Brain microvascular endothelial cell (primary cell): Measurements from ENCODE around the gene EXOSC10.

Experiments
- DNase-seq: peaks from one replicate; pipeline ENCODE4 v3.0.0-alpha.2; 2020
- H3K27ac ChIP-seq: fragments of 250-450 bp; sonication (Bioruptor Pico); 2 replicates; pipeline ENCODE4 v1.5.1; 2020; ENCODE audit warnings: mild to moderate bottlenecking, moderate library complexity
- H3K27me3 ChIP-seq: fragments of 250-450 bp; sonication (Bioruptor Pico); replicated peaks from 2 replicates; pipeline ENCODE4 v1.5.1; 2020; ENCODE audit warnings: mild to moderate bottlenecking
- H3K36me3 ChIP-seq: fragments of 250-450 bp; sonication (Bioruptor Pico); replicated peaks from 2 replicates; pipeline ENCODE4 v1.5.1; 2020; ENCODE audit warnings: mild to moderate bottlenecking
- H3K4me3 ChIP-seq: 2 replicates; pipeline ENCODE4 v1.5.1; 2011; ENCODE audit warnings: low read depth, mild to moderate bottlenecking, control low read depth, low read length, moderate library complexity
- in situ Hi-C: cut with HindIII; loops from 2 replicates; pipeline ENCODE4 v1.10.0; 2017; ENCODE audit warnings: low sequenced_read_pairs, low pct_ligation_motif_present
- TF ChIP-seq, protein P1 (sequence below): IDR thresholded peaks from 2 replicates; pipeline ENCODE4 v1.5.1; 2011; ENCODE audit warnings: low read depth, mild to moderate bottlenecking, moderate library complexity, low read length, control low read depth, inconsistent platforms; ENCODE audit errors: missing control alignments

Gene EXOSC10

GRCh38 chr1:11057477-11057876 is 42.2 kb downstream of the EXOSC10 start:
- no peak overlapping the region for H3K4me3 ChIP-seq
- no peaks in the 10 kb centered on the region for H3K27me3 ChIP-seq
- DNase-seq: no peak
- H3K27ac ChIP-seq: no peak overlapping the region
- TF ChIP-seq, protein P1, sequence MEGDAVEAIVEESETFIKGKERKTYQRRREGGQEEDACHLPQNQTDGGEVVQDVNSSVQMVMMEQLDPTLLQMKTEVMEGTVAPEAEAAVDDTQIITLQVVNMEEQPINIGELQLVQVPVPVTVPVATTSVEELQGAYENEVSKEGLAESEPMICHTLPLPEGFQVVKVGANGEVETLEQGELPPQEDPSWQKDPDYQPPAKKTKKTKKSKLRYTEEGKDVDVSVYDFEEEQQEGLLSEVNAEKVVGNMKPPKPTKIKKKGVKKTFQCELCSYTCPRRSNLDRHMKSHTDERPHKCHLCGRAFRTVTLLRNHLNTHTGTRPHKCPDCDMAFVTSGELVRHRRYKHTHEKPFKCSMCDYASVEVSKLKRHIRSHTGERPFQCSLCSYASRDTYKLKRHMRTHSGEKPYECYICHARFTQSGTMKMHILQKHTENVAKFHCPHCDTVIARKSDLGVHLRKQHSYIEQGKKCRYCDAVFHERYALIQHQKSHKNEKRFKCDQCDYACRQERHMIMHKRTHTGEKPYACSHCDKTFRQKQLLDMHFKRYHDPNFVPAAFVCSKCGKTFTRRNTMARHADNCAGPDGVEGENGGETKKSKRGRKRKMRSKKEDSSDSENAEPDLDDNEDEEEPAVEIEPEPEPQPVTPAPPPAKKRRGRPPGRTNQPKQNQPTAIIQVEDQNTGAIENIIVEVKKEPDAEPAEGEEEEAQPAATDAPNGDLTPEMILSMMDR: no peak
- in situ Hi-C loops: no loop called here
- peaks cover 28% of the 10 kb centered on the region for H3K36me3 ChIP-seq

DNA sequence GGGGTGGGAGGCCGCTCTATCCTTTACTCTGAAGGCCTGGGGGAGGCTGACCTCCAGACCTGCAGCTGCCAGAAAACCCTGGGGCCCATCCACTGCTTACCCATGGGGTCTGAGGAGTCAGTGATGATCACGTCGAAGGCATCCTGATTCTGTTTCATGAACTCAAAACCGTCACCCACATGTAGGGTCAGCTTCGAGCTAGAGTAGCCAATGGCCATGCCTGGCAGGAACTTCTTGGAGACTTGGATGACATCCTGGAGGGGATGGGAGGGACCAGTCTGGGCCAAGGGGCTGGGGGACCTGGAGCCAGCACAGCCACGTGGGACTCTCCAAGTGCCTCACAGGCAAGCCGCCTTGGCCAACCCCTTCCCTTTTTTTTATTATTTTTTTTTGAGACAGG is 43.2 kb downstream of the EXOSC10 start:
- TF ChIP-seq, protein P1: no peak
- H3K27me3 ChIP-seq: no peaks in the 10 kb centered on the region
- H3K4me3 ChIP-seq: no peak overlapping the region
- no peak for DNase-seq
- H3K27ac ChIP-seq: no peak overlapping the region
- peaks cover 28% of the 10 kb centered on the region for H3K36me3 ChIP-seq
- in situ Hi-C loops: no loop called here

DNA sequence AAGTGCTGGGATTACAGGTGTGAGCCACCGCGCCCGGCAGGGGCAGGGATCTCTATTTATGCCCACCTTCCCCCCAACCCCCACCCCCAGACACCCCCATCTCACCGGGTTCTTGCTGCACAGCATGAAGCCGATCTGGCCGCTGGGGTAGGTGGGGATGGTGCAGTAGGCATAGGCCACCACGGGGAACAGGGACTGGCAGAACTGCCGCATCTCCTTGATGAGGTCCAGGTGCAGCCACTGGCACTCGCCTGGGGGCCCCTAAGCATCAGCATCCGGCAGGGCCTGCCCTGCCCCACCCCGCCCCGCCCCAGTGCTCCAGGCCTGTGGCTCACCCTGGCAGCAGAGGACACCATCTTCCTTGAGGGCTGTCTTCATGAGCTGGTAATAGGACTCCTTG is 44.0 kb downstream of the EXOSC10 start:
- in situ Hi-C loops: no loop called here
- no peak overlapping the region for H3K4me3 ChIP-seq
- DNase-seq: no peak
- TF ChIP-seq, protein P1: no peak
- H3K36me3 ChIP-seq: peaks cover 28% of the 10 kb centered on the region
- H3K27me3 ChIP-seq: no peaks in the 10 kb centered on the region
- H3K27ac ChIP-seq: no peak overlapping the region

GRCh38 chr1:11054666-11055065 is 45.0 kb downstream of the EXOSC10 start:
- Histone ChIP-seq H3K4me3 (no peak overlapping the region), H3K27me3 (no peaks in the 10 kb centered on the region), H3K36me3 (peaks cover 28% of the 10 kb centered on the region), H3K27ac (no peak overlapping the region)
- TF ChIP-seq, protein P1: no peak
- in situ Hi-C loops: no loop called here
- no peak for DNase-seq

- H3K36me3 ChIP-seq: peaks cover 28% of the 10 kb centered on the region
- no peak overlapping the region for H3K27ac ChIP-seq
- in situ Hi-C loops: no loop called here
- DNase-seq: no peak
- TF ChIP-seq, protein P1: no peak
- H3K4me3 ChIP-seq: no peak overlapping the region
- H3K27me3 ChIP-seq: no peaks in the 10 kb centered on the region
Measured at GRCh38 chr1:11054181-11054580, 45.5 kb downstream of the EXOSC10 start.

- Histone ChIP-seq H3K27ac (no peak overlapping the region), H3K4me3 (no peak overlapping the region), H3K27me3 (no peaks in the 10 kb centered on the region), H3K36me3 (peaks cover 28% of the 10 kb centered on the region)
- TF ChIP-seq, protein P1: no peak
- no peak for DNase-seq
- in situ Hi-C loops: no loop called here
Measured at GRCh38 chr1:11053758-11054137, 45.9 kb downstream of the EXOSC10 start.
